IMR-90 (cell line): ENCODE results near the gene DAG1. TPM values are rescaled to one million over a fixed set of nuclear protein-coding genes. Genes with fewer than 3 reads are reported as not detected.

Experiments
- ATAC-seq: fragments of 200-7000 bp; cut with Tn5 transposase; 2 replicates; pipeline ENCODE4 v1.9.1; 2020; ENCODE audit warnings: low read depth, mild to moderate bottlenecking, moderate library complexity
- BruUV-seq: library from RNA; stranded (reverse); fragments of 400-500 nt; replicated peaks from 2 replicates; lab custom pipeline; 2021; lab: Mats Ljungman, UMichigan
- CTCF ChIA-PET: fragments of 300-600 bp; formaldehyde crosslinking; extraction: SDS; loops from one replicate; lab custom pipeline; 2021; ENCODE audit warnings: antibody characterized with exemption; lab: Yijun Ruan, JAX
- POLR2A ChIA-PET: fragments of 300-600 bp; sonication (Branson Sonifier 250); formaldehyde crosslinking; loops from one replicate; lab custom pipeline; 2022; ENCODE audit warnings: antibody characterized with exemption; ENCODE audit not compliant: unreplicated experiment; lab: Charles Lee
- DNase-seq: peaks from one replicate; pipeline ENCODE4 v3.0.0; 2013
- H2AFZ ChIP-seq: replicated peaks from 2 replicates; pipeline ENCODE3; 2013; ENCODE audit warnings: low read length, mild to moderate bottlenecking; ENCODE audit not compliant: poor library complexity
- H2AK5ac ChIP-seq: 2 replicates; pipeline ENCODE4 v1.6.1; 2013; ENCODE audit warnings: low read depth, low read length, inconsistent platforms
- H2AK9ac ChIP-seq: replicated peaks from 2 replicates; pipeline ENCODE3; 2013; ENCODE audit warnings: mild to moderate bottlenecking, low read depth, low read length, moderate library complexity; ENCODE audit not compliant: poor library complexity
- H2BK120ac ChIP-seq: 2 replicates; pipeline ENCODE4 v1.6.1; 2013; ENCODE audit warnings: low read depth, low read length, inconsistent platforms
- H2BK15ac ChIP-seq: 3 replicates; pipeline ENCODE4 v1.6.1; 2013; ENCODE audit warnings: low read depth, low read length, inconsistent platforms
- H2BK20ac ChIP-seq: 2 replicates; pipeline ENCODE4 v1.6.1; 2013; ENCODE audit warnings: low read depth, mild to moderate bottlenecking, inconsistent platforms, low read length, moderate library complexity
- H2BK5ac ChIP-seq: 2 replicates; pipeline ENCODE4 v1.6.1; 2013; ENCODE audit warnings: mild to moderate bottlenecking, low read depth, low read length, inconsistent platforms; ENCODE audit not compliant: poor library complexity, severe bottlenecking
- H3K14ac ChIP-seq: replicated peaks from 2 replicates; pipeline ENCODE4 v1.6.1; 2013; ENCODE audit warnings: low read depth, low read length, inconsistent platforms
- H3K18ac ChIP-seq: 2 replicates; pipeline ENCODE4 v1.6.1; 2013; ENCODE audit warnings: low read depth, low read length, control low read depth
- H3K23ac ChIP-seq: 2 replicates; pipeline ENCODE4 v1.6.1; 2013; ENCODE audit warnings: low read depth, low read length, inconsistent platforms
- H3K27ac ChIP-seq: 2 replicates; pipeline ENCODE4 v1.5.1; 2013; ENCODE audit warnings: mild to moderate bottlenecking, control low read depth, low read length; ENCODE audit not compliant: insufficient read depth
- H3K27me3 ChIP-seq: 2 replicates; pipeline ENCODE4 v1.6.1; 2013; ENCODE audit warnings: low read length; ENCODE audit not compliant: control insufficient read depth, insufficient read depth
- H3K36me3 ChIP-seq: 2 replicates; pipeline ENCODE4 v1.6.1; 2013; ENCODE audit warnings: low read length, mixed read lengths; ENCODE audit not compliant: control insufficient read depth, insufficient read depth
- H3K4ac ChIP-seq: 2 replicates; pipeline ENCODE4 v1.6.1; 2013; ENCODE audit warnings: low read depth, low read length, inconsistent platforms
- H3K4me1 ChIP-seq: 2 replicates; pipeline ENCODE4 v1.6.1; 2013; ENCODE audit warnings: low read length, mixed read lengths; ENCODE audit not compliant: control insufficient read depth, insufficient read depth
- H3K4me2 ChIP-seq: 2 replicates; pipeline ENCODE4 v1.6.1; 2013; ENCODE audit warnings: low read depth, mild to moderate bottlenecking, control low read depth, low read length, moderate library complexity
- H3K4me3 ChIP-seq: 2 replicates; pipeline ENCODE4 v1.5.1; 2013; ENCODE audit warnings: low read depth, mild to moderate bottlenecking, control low read depth, low read length, moderate library complexity; ENCODE audit not compliant: insufficient read depth
- H3K56ac ChIP-seq: 2 replicates; pipeline ENCODE4 v1.6.1; 2013; ENCODE audit warnings: low read length, inconsistent platforms; ENCODE audit not compliant: insufficient read depth; ENCODE audit errors: extremely low read depth
- H3K79me1 ChIP-seq, 2 experiments: 2 replicates each; pipeline ENCODE4 v1.6.1; 2013; ENCODE audit warnings: low read length in 2 of 2, inconsistent platforms in 1 of 2, low read depth in 1 of 2
- H3K9ac ChIP-seq: 2 replicates; pipeline ENCODE4 v1.6.1; 2013; ENCODE audit warnings: low read depth, low read length, control low read depth
- H3K9me1 ChIP-seq: 2 replicates; pipeline ENCODE4 v1.6.1; 2013; ENCODE audit warnings: low read length, inconsistent platforms; ENCODE audit not compliant: insufficient read depth
- H3K9me3 ChIP-seq: 2 replicates; pipeline ENCODE4 v1.6.1; 2013; ENCODE audit warnings: low read length; ENCODE audit not compliant: control insufficient read depth, insufficient read depth
- H4K20me1 ChIP-seq: 2 replicates; pipeline ENCODE4 v1.6.1; 2013; ENCODE audit warnings: low read length, inconsistent platforms; ENCODE audit not compliant: insufficient read depth
- H4K5ac ChIP-seq: 2 replicates; pipeline ENCODE4 v1.6.1; 2013; ENCODE audit warnings: mild to moderate bottlenecking, low read depth, low read length, control low read depth
- H4K8ac ChIP-seq, 2 experiments: 2 replicates each; pipeline ENCODE4 v1.6.1; 2013; ENCODE audit warnings: low read depth in 2 of 2, low read length in 2 of 2, control low read depth in 1 of 2, inconsistent platforms in 1 of 2
- H4K91ac ChIP-seq: 2 replicates; pipeline ENCODE4 v1.6.1; 2013; ENCODE audit warnings: low read depth, low read length, inconsistent platforms; ENCODE audit not compliant: insufficient read depth
- BHLHE40 ChIP-seq: fragments of 150-350 bp; IDR thresholded peaks from 2 replicates; pipeline ENCODE4 v1.6.1; 2016; ENCODE audit warnings: mild to moderate bottlenecking, low read depth, low read length
- CHD1 ChIP-seq: IDR thresholded peaks from 2 replicates; pipeline ENCODE4 v1.6.1; 2012; ENCODE audit warnings: low read depth, low read length, improper control_type of control experiment
- FOS ChIP-seq: fragments of 150-350 bp; IDR thresholded peaks from 2 replicates; pipeline ENCODE4 v1.6.1; 2016; ENCODE audit warnings: low read depth, low read length
- NFE2L2 ChIP-seq: fragments of 150-350 bp; IDR thresholded peaks from 2 replicates; pipeline ENCODE4 v1.6.1; 2016; ENCODE audit warnings: low read depth, mild to moderate bottlenecking, low read length
- SMC3 ChIP-seq: fragments of 150-350 bp; IDR thresholded peaks from 2 replicates; pipeline ENCODE4 v1.6.1; 2016; ENCODE audit warnings: low read depth, mild to moderate bottlenecking, antibody characterized with exemption, low read length, moderate library complexity
- WGBS, 2 experiments: methylation state at CpG; one replicate each; pipeline versions ENCODE4 v1.1.5 to v1.1.7; 2013; ENCODE audit warnings: missing lambda C conversion rate in 2 of 2; ENCODE audit not compliant: insufficient read length in 1 of 2; ENCODE audit errors: extremely low coverage in 2 of 2; 5-methylcytosine and 5-hydroxymethylcytosine counted together
- dilution Hi-C: fragments of 300-500 bp; cut with HindIII; formaldehyde crosslinking; loops from one replicate; pipeline ENCODE4 v1.14.3; 2018; ENCODE audit warnings: low sequenced_read_pairs; ENCODE audit not compliant: unreplicated experiment
- in situ Hi-C: fragments of 300-500 bp; cut with MboI; formaldehyde crosslinking; loops from 3 replicates; pipeline ENCODE4 v1.14.3; 2019; ENCODE audit warnings: low sequenced_read_pairs, inconsistent platforms, mixed read lengths
- intact Hi-C: fragments of 100-400 bp; cut with micrococcal nuclease; formaldehyde crosslinking; loops from 2 replicates; pipeline ENCODE4 v1.10.0; 2022
- polyA plus RNA-seq, 3 experiments: library from polyadenylated mRNA; depleted of rRNA; stranded (reverse); fragments of >200 nt; gene quantifications; 2 replicates each; pipeline ENCODE4 v1.2.3, GENCODE V29; 2012; ENCODE audit warnings: low replicate concordance in 1 of 3
- total RNA-seq: library from RNA; depleted of rRNA; stranded (reverse); fragments of >200 nt; gene quantifications from 2 replicates; pipeline ENCODE4 v1.2.3, GENCODE V29; 2012

The DAG1 gene
- total and polyA plus RNA-seq, 2 of the 4 experiments (the other 2 are of a cell fraction): 31.0 to 40.2 TPM

GRCh38 chr3:49454458-49454857 is 15.6 kb upstream of the DAG1 start:
- intact Hi-C loops: no loop called here
- no CpG with 5 or more reads among the region's 2 CpGs for WGBS, 2 experiments
- H4K5ac ChIP-seq: no peak overlapping the region

More at GRCh38 chr3:49454458-49454857, 15.6 kb upstream of the DAG1 start:
- BruUV-seq: no TSS peak
- Histone ChIP-seq H3K4ac (no peak overlapping the region), H2AK9ac (no peak overlapping the region), H3K4me2 (no peak overlapping the region), H3K27ac (no peak overlapping the region), H3K9me1 (peaks cover 12% of the 10 kb centered on the region), H3K56ac (no peak overlapping the region), H2AFZ (no peak overlapping the region), H2BK5ac (no peak overlapping the region), H2AK5ac (no peak overlapping the region), H2BK120ac (no peak overlapping the region), H3K79me1 (no peaks in the 10 kb centered on the region), H4K8ac (no peak overlapping the region), H3K23ac (no peak overlapping the region), H3K14ac (no peak overlapping the region), H3K9ac (no peak overlapping the region), H3K18ac (no peak overlapping the region), H3K9me3 (no peaks in the 10 kb centered on the region), H3K27me3 (no peaks in the 10 kb centered on the region), H4K91ac (no peak overlapping the region), H2BK20ac (no peak overlapping the region), H3K36me3 (no peaks in the 10 kb centered on the region), H3K4me3 (no peak overlapping the region), H3K4me1 (peaks cover 8% of the 10 kb centered on the region), H2BK15ac (no peak overlapping the region), H4K20me1 (no peaks in the 10 kb centered on the region)
- dilution Hi-C loops: no loop called here
- no peak for ATAC-seq
- no peak for DNase-seq
- in situ Hi-C loops: no loop called here
- TF ChIP-seq NFE2L2: no peak
- TF ChIP-seq CHD1: no peak
- no peak for TF ChIP-seq BHLHE40
- no peak for TF ChIP-seq SMC3
- no peak for TF ChIP-seq FOS
- ChIA-PET CTCF (interaction anchor here (1.2 kb wide), 1 partner anchor 114 kb away, joined by 3 read pairs; no protein-coding TSS in a partner anchor), POLR2A (no interaction called here)
